ENCODE measurements around the gene CEBPB.

Gene CEBPB

GRCh38 chr20:50215101-50215690 is 24.6 kb downstream of the CEBPB start:
- DNase-seq: no peak

- DNase-seq: no peak
These were observed 25.3 kb downstream of the CEBPB start for GRCh38 chr20:50215926-50216325.

GRCh38 chr20:50216543-50217206 is 26.0 kb downstream of the CEBPB start:
- no peak for DNase-seq

- no peak for DNase-seq
These were observed 26.7 kb downstream of the CEBPB start for GRCh38 chr20:50217207-50217949.

- no peak for DNase-seq
These were observed 28.4 kb downstream of the CEBPB start for GRCh38 chr20:50218987-50219435.

- DNase-seq: no peak
These were observed 29.0 kb downstream of the CEBPB start for GRCh38 chr20:50219600-50219999.

- no peak for DNase-seq
These were observed 29.7 kb downstream of the CEBPB start for GRCh38 chr20:50220093-50220893.

- no peak for DNase-seq
These were observed 30.3 kb downstream of the CEBPB start for GRCh38 chr20:50220894-50221365.

GRCh38 chr20:50221501-50222308 is 31.1 kb downstream of the CEBPB start:
- DNase-seq: no peak

GRCh38 chr20:50222309-50223038 is 31.8 kb downstream of the CEBPB start:
- DNase-seq: no peak

GRCh38 chr20:50223039-50224005 is 32.7 kb downstream of the CEBPB start:
- no peak for DNase-seq

- DNase-seq: no peak
These were observed 33.4 kb downstream of the CEBPB start for GRCh38 chr20:50224052-50224451.

- DNase-seq: no peak
These were observed 34.1 kb downstream of the CEBPB start for GRCh38 chr20:50224531-50225255.

GRCh38 chr20:50226093-50226974 is 35.7 kb downstream of the CEBPB start:
- DNase-seq: no peak

GRCh38 chr20:50227506-50227905 is 36.9 kb downstream of the CEBPB start:
- no peak for DNase-seq

- DNase-seq: no peak
These were observed 38.6 kb downstream of the CEBPB start for GRCh38 chr20:50229156-50229607.

- no peak for DNase-seq
These were observed 39.6 kb downstream of the CEBPB start for GRCh38 chr20:50230184-50230583.

- DNase-seq: no peak
These were observed 40.4 kb downstream of the CEBPB start for GRCh38 chr20:50230871-50231560.

Data from GDM1 (cell line).